HG02981 (cell line): Measurements from ENCODE around the gene S100A6.
"Not testable (repeated sequence)": the region's sequence is repeated elsewhere in the genome, so short reads cannot be mapped to it uniquely, and the experiment has no call there.

Experiments
- ATAC-seq: cut with Tn5 transposase; IDR thresholded peaks from one replicate; pipeline ENCODE4 v1.9.1; 2021; ENCODE audit warnings: mild to moderate bottlenecking, moderate library complexity; ENCODE audit not compliant: unreplicated experiment

Gene S100A6

GRCh38 chr1:153565529-153566374 lies 30.0 kb upstream of the S100A6 start, which contains the start of gene S100A2:
Gene S100A2, minus strand, starts transcription at chr1:153565844. Its CDS starts 1,967 bp downstream, at chr1:153563877.
- ATAC-seq: no peak

- no peak for ATAC-seq
These were observed 28.2 kb upstream of the S100A6 start for GRCh38 chr1:153563991-153564390.

DNA sequence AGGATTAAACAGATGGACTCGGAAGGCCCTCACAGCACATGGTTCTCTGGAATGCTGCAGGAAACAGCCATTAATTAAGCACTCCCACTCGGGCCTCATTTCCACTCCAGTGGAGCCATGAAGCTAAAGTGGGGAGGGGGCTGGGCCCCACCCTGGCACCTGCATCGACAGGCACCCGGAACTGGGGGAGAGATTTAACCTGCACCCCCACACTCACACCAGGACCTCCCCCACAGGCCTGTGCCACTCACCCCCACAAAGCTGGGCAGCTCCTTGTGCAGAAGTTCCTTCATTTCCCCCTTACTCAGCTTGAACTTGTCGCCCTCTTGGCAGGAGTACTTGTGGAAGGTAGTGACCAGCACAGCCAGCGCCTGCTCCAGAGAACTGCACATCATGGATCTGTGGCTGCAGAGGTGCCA lies 27.7 kb upstream of the S100A6 start:
- no peak for ATAC-seq

DNA sequence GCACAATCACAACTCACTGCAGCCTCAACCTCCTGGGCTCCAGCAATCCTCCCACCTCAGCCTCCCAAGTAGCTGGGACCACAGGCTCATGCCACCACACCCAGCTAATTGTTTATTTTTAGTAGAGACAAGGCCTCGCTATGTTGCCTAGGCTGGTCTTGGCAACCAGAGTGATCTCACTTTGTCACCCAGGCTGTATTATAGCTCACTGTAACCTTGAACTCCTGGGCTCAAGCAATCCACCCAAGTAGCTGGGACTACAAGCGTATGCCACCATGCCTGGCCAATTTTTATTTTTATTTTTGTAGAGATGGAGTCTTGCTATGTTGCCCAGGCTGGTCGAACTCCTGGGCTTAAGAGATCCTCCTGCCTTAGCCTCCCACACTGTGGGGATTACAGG lies 26.2 kb upstream of the S100A6 start:
- not testable (repeated sequence) for ATAC-seq

DNA sequence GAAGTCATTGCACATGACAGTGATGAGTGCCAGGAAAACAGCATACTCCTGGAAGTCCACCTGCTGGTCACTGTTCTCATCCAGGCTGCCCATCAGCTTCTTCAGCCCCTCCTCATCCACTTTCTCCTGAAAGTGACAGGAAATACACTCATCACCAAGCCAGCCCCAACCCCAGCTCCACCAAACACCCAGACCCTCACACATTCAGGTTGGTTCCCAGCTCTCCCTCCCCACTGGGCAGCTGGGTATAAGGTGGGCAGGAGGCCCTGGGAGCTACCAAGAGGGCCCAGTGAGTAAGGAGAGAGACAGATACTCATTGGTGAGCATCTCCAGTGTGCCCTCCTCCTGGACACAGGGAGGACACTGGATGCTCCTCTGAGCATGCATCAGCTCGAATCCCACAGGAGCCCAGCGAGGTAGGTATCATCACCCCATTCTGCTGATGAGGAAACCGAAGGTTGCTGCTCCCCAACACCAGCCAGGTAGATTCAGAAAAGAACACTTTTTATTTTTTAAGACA lies 25.7 kb upstream of the S100A6 start:
- ATAC-seq: no peak

DNA sequence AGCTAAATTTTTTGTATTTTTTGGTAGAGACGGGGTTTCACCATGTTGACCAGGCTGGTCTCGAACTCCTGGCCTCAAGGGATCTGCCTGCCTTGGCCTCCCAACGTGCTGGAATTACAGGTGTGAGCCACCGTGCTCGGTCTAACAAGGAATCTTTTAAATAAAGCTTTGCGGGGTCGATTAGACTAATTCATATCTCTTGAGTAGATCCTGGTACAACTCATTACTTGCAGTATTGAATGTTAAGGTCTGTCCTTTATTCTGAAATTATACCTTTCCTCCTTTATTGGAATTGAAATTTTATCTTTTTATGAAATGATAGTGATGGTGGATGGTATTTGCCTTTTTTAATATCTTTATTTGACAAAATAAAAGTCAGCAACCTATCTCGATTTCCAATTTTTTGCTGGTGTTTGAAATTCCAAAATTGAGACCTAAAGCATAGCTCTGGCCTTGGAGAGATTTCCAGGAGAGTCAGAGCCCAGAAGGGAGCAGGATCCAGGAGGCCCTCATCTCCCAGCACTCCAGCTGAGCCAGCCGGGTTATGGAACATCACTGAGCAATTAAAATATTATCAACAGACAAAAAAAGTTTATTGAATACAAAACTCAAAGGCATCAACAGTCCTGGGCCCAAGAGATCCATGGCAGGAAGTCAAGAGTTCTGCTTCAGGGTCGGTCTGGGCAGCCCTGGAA lies 25.1 kb upstream of the S100A6 start:
- no peak for ATAC-seq

GRCh38 chr1:153560241-153560640 lies 24.4 kb upstream of the S100A6 start:
- no peak for ATAC-seq

DNA sequence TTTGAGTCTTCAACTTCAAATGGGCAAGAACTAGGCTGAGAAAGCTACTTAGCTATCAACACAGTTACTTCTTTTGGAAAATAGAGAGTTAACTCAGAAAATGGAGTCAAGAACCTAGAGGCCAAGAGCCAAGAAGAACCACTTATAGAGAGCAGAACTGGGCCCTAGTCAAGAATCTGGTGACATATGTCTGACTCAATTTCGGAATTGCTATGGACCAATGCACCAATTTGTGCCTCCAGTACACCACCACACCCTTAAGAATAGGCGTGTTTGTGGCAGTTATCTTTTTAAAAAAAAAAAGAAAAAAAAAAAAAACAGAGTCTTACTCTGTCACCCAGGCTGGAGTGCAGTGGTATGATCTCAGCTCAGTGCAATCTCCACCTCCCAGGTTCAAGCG lies 22.1 kb upstream of the S100A6 start:
- no peak for ATAC-seq

DNA sequence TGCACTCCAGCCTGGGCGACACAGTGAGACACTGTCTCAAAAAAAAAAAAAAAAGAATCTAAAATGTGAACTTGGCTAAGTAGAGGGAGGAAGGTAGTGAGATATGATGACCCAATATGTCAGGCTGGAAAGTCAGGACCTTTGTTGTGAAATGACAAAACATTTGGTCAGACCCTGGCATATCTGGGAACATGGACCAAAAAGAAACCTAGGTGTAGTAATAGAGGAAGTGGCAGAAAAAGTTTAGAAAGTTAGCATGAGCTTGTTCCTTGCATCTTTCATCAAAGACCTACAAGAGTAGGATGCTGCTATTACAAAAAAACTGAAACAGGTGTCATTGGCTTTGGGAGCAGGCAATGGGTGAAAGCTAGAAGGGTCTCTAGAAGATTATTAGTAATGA lies 20.6 kb upstream of the S100A6 start:
- no peak for ATAC-seq

DNA sequence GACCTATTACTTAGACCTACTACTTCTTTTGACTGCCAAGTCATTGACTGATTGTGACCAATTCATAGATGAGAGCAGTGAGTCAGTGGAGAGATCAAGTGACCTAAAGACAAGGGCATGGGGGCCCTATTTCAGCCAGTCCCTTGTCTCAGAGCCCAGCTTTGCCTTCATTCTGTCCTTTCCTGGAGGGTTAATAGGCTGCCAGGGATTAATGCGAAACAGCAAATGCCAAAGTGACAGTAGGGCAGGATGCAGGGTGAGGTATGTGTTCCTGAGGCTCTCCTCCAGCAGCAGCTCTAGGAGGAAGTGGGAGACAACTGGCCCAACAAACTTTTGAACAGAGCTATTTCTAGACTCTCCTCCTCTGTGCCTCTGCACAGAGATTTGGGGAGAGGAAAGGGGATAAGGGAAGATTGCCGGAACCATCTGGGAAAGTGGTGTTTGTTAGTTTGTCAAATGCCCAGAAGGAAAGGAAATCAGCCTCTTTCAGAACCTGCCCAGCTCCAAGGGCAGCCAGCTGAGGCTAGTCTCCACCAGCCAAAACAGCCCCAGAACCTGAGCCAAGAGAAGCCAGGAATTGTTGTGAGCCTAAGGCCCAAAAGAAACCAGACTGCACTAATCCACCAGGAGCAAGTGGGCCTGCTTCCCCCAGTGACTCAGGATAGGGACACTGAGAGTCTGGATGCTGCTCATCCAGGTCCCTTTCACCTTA lies 18.2 kb upstream of the S100A6 start:
- ATAC-seq: no peak

GRCh38 chr1:153553096-153553495 lies 17.3 kb upstream of the S100A6 start:
- ATAC-seq: no peak

- ATAC-seq: no peak
These were observed 16.5 kb upstream of the S100A6 start for GRCh38 chr1:153552335-153552734.

DNA sequence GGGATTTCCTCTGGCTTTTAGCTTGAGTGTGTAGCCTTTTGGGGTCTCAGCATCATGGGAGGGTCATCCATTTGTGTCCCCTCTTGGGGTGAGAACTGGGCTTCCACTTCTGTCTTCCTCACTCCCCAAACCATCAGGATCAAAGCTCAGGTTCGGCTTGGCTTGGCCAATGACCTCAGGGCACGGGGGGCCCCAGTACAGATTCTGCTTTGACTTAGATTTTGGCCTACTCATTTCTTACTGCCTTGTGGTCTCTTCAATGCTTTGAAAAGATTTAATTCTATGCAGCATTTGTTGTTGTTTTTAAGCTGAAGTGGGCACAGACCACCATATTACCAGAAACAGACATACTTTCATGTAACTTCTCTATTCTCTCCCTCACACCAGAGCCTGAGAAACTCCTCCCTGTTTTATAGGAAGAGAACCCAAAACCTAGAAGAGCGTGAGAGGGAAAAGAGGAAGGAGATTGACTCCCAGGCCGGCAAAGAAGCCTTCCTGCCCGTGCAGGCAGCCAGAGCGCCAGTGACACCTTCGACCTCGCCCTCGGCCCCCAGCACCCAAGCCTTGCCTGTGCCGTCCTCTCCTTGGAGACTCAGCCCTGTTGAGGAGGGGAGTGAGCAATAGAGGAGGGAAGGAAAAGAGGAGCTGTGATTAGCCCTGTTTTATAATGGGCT lies 15.2 kb upstream of the S100A6 start:
- ATAC-seq: no peak

DNA sequence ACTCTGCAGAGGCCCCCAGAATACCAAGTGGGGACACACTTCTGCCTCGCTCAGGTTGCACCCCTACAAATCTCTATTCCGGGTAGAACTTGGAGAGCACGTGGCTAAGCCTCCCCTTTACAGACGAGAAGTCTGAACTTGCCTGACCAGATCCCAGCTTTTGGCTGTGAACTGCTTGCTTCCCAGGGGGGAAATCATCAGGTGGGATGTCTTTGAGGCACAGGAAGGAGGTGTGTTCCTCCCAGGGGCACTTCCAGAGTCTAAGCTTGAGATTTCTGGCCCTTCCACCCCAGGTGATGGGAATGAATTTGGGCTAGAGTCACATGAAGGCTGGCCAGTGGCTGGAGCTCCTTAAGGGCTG lies 14.6 kb upstream of the S100A6 start:
- no peak for ATAC-seq

DNA sequence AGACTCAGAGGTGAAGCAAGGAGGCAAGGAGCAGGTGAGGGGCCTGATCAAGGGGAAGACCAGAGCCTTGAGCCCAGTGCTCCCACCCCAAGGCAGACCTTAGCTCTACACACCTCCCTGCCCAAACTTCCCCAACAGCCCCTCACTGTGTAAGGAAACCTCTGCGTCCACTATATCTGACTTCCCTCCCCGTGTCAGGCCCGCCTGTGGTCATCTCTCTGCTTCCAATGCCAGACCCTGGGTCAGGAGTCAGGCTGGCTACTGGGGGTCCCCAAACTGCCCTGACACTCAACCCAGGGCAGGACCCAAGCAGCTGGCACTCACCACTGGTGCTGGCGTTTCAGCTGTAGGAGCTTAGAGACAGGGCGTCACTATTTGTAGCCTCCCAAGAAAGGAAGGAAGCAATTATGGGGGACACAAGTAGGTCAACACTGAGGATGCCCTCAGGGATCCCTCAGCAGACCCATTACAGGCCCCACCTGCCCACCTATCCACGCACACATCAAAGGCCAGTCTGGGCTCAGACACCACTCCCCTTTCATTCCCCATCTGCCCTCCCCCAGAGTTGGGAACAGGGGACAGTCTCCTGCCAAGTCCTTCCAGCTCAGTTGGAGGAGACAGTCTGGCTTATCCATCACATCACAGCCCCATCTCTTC lies 14.1 kb upstream of the S100A6 start:
- ATAC-seq: no peak

- no peak for ATAC-seq
These were observed 13.2 kb upstream of the S100A6 start, which contains the start of gene S100A3 for GRCh38 chr1:153548722-153549688. Gene S100A3, minus strand, starts transcription at chr1:153549258. Its CDS starts 773 bp downstream, at chr1:153548485.

GRCh38 chr1:153547560-153548551 lies 12.1 kb upstream of the S100A6 start:
- ATAC-seq: no peak
